ENCODE results near the gene WWOX. TPM values are rescaled to one million over a fixed set of nuclear protein-coding genes. Genes with fewer than 3 reads are reported as not detected.

Gene WWOX
- total and polyA plus RNA-seq, 2 of the 8 experiments (the other 6 are each of a cell fraction or from before 2014, with no cell fraction given), result 5.4 to 16.7 TPM

DNA sequence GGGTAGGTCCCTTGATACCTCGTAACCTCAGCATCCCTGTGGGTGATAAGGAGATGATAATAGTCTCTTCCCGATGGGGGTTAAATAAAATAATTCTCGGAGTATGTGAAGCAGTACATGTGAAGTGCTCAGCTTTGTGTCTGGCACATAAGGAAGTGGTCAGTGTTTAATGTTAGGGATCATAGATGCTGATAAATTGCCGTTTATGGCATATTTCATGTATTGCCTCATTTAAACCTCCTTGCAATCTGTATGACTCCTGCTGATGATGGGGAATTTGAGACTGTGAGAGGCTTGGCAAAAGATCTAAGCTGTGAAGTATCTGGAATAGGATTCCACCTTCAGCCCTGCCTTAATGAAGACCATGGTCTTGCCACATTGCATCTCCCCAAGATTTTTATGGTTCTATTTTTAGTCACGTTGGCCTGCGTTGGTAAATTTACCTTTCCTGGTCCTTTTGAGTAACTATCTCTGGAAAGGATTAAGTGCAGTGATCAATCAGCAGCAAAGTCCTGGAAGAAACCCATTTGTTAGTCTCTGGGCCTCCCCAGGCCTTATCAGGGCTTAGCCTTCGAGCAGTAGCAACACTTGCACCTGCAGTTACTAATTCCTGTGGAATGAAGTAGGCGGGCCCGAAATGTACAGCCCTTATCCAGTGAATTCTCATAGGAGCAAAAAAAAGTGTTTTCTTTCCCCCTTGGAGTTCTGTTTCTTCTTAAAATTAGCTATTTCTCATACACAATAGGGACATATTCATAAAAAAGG, 144.9 kb downstream of the WWOX start:
- POLR2A ChIA-PET (ENCODE audit: partially characterized antibody), result no interaction called here
- Histone ChIP-seq H4K20me1 (replicated peaks in 1 of 2; ENCODE audit: control insufficient read depth in 1 of 2, insufficient read depth in 2 of 2, low read length in 2 of 2) (no peaks in the 10 kb centered on the region), H3K27ac (ENCODE audit: low read depth, low read length) (no peak overlapping the region), H3K4me1 (replicated peaks in 1 of 4; ENCODE audit: control insufficient read depth in 3 of 4, insufficient read depth in 4 of 4, low read length in 3 of 4) (peaks cover 0 to 2% (median 0%) of the 10 kb centered on the region in 4 experiments; a peak in 1 of 7 replicates), H3K23me2 (ENCODE audit: low read depth, low read length) (peaks cover 2% of the 10 kb centered on the region; the same call in 1 of the 2 replicates), H3K56ac (replicated peaks; ENCODE audit: insufficient read length, low read depth, low read length) (no peak overlapping the region), H2BK120ac (replicated peaks; ENCODE audit: low read depth, low read length) (no peak overlapping the region), H2BK5ac (ENCODE audit: low read depth, low read length) (no peak overlapping the region), H2BK20ac (ENCODE audit: low read length) (no peak overlapping the region), H3K27me3 (replicated peaks in 1 of 4; ENCODE audit: control insufficient read depth in 3 of 4, extremely low read depth in 1 of 4, insufficient read depth in 3 of 4, low read length in 3 of 4) (no peaks in the 10 kb centered on the region), H3K79me2 (ENCODE audit: control insufficient read depth in 1 of 2, insufficient read depth in 2 of 2, low read length in 2 of 2) (no peaks in the 10 kb centered on the region), H2BK15ac (ENCODE audit: low read length) (no peak overlapping the region), H3K14ac (ENCODE audit: insufficient read length) (no peak overlapping the region), H3K79me1 (ENCODE audit: low read depth, low read length) (no peaks in the 10 kb centered on the region), H2BK12ac (ENCODE audit: low read depth, low read length) (no peak overlapping the region), H3K9ac (replicated peaks in 1 of 4; ENCODE audit: extremely low read depth in 1 of 4, low read depth in 3 of 4, low read length in 3 of 4) (no peak overlapping the region), H2AK5ac (ENCODE audit: low read depth, low read length) (no peak overlapping the region; the same call in 1 of the 2 replicates), H3K4ac (replicated peaks; ENCODE audit: insufficient read length, low read depth, low read length) (no peak overlapping the region), H3K4me2 (ENCODE audit: insufficient read depth in 1 of 2, low read depth in 2 of 2, low read length in 2 of 2) (no peak overlapping the region), H2AFZ (ENCODE audit: low read length) (no peak overlapping the region), H4K8ac (ENCODE audit: extremely low read depth, insufficient read depth, low read length) (no peak overlapping the region), H4K91ac (replicated peaks; ENCODE audit: insufficient read length, low read length) (no peak overlapping the region), H3K18ac (ENCODE audit: extremely low read depth, low read length) (no peak overlapping the region), H4K5ac (ENCODE audit: insufficient read length, low read depth, low read length) (no peak overlapping the region), H3K23ac (ENCODE audit: insufficient read length) (no peak overlapping the region), H3K4me3 (ENCODE audit: extremely low read depth in 1 of 4, insufficient read depth in 2 of 4, low read depth in 3 of 4, low read length in 4 of 4) (no peak overlapping the region), H3K36me3 (ENCODE audit: control insufficient read depth in 2 of 4, insufficient read depth in 4 of 4, low read length in 3 of 4) (no peaks in the 10 kb centered on the region), H3K9me3 (ENCODE audit: insufficient read depth in 2 of 2, low read depth in 1 of 2, low read length in 1 of 2) (no peaks in the 10 kb centered on the region)
- WGBS, 2 experiments (ENCODE audit: extremely low coverage in 1 of 2, insufficient coverage in 1 of 2, insufficient read length in 1 of 2, insufficient replicate concordance in 2 of 2, low coverage in 1 of 2, low lambda C conversion rate in 2 of 2, missing lambda C conversion rate in 1 of 2), result 93% methylated on average over 9 of the region's 9 CpGs; no CpG with 5 or more reads in 1 of the 2 experiments
- FAIRE-seq (no peak), DNase-seq (ENCODE audit: low read depth in 1 of 2, low spot score in 2 of 2) (no peak)
- CTCF ChIA-PET (ENCODE audit: partially characterized antibody), result interaction anchor here (0.5 to 1.3 kb wide), 5 partner anchors 8 to 238 kb away, joined by 3 to 6 read pairs (median 3); no protein-coding TSS in a partner anchor
- no peak for TF ChIP-seq CTCF (IDR thresholded peaks at IDR 0.05; ENCODE audit: control extremely low read depth in 1 of 3, insufficient read depth in 1 of 3, low read depth in 1 of 3, low read length in 3 of 3)
- TF ChIP-seq POLR2AphosphoS5 (IDR thresholded peaks at IDR 0.05; ENCODE audit: low read depth, low read length), result no peak
- TF ChIP-seq, protein P1, sequence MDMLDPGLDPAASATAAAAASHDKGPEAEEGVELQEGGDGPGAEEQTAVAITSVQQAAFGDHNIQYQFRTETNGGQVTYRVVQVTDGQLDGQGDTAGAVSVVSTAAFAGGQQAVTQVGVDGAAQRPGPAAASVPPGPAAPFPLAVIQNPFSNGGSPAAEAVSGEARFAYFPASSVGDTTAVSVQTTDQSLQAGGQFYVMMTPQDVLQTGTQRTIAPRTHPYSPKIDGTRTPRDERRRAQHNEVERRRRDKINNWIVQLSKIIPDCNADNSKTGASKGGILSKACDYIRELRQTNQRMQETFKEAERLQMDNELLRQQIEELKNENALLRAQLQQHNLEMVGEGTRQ (IDR thresholded peaks at IDR 0.05; ENCODE audit: low read length), result no peak
- no peak for TF ChIP-seq SP2 (IDR thresholded peaks at IDR 0.05; ENCODE audit: low read length)
- TF ChIP-seq CBX5 (IDR thresholded peaks at IDR 0.05; ENCODE audit: low read depth, low read length), result no peak
- no peak for TF ChIP-seq RBBP5 (IDR thresholded peaks at IDR 0.05; ENCODE audit: borderline replicate concordance, low read depth, low read length)
- no peak for TF ChIP-seq CEBPB (IDR thresholded peaks at IDR 0.05; ENCODE audit: low read depth, low read length)
- no peak for TF ChIP-seq KDM1A (IDR thresholded peaks at IDR 0.05; ENCODE audit: borderline replicate concordance, low read length)
- TF ChIP-seq ASH2L (IDR thresholded peaks at IDR 0.05; ENCODE audit: low read length), result no peak

Data from H1 (cell line).